T-helper 1 cell treated with Interleukin-12 subunit alpha and Interleukin-12 subunit beta and Interleukin-4 antibody, amounts not matched to agents 30 μg/mL and 1 μg/mL, for 36 hours (primary cell): Measurements from ENCODE around the gene TTC9B.

Experiments used
- H3K27ac Mint-ChIP-seq: one replicate; pipeline ENCODE4 v1.8.0; 2021; ENCODE audit warnings: mild to moderate bottlenecking, mixed read lengths
- H3K27me3 Mint-ChIP-seq: one replicate; pipeline ENCODE4 v1.8.0; 2021; ENCODE audit warnings: low read depth, mixed read lengths
- H3K36me3 Mint-ChIP-seq: one replicate; pipeline ENCODE4 v1.8.0; 2021; ENCODE audit warnings: low read depth, mixed read lengths
- H3K4me1 Mint-ChIP-seq: one replicate; pipeline ENCODE4 v1.8.0; 2021; ENCODE audit warnings: low read depth, mixed read lengths
- H3K4me3 Mint-ChIP-seq: one replicate; pipeline ENCODE4 v1.8.0; 2021; ENCODE audit warnings: mild to moderate bottlenecking, moderate library complexity, mixed read lengths
- H3K9me3 Mint-ChIP-seq: one replicate; pipeline ENCODE4 v1.8.0; 2021; ENCODE audit warnings: mixed read lengths

The TTC9B gene

DNA sequence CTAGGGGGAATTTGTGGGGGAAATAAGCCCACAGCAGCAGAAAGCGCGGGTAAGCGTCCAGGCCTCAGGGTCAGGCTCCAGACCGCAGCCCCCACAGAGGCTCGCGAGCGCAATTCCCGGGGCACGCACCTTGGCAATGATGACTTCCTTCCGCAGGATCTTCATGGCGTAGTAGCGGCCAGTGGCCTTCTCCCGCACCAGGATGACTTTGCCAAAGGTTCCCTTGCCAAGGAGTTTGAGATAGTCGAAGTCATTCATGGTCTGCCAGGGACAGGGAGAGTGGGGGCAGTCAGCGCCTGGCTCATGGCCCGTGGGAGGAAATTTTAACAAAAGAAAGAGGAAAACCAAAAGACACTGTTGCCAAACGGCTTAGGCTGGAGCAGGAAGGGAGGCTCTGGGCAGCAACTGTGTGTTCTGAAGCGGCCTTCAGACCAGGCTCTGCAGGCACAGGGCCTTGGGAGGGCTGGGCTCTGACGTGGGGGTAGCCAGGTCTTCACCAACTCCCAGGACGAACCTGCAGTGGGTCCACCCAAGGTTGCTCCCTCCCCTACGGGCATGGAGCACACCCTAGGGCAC, 23.7 kb upstream of the TTC9B start:
- H3K4me3 Mint-ChIP-seq = no peak overlapping the region
- no peaks in the 10 kb centered on the region for H3K4me1 Mint-ChIP-seq
- no peaks in the 10 kb centered on the region for H3K9me3 Mint-ChIP-seq
- peaks cover 10% of the 10 kb centered on the region for H3K36me3 Mint-ChIP-seq
- H3K27me3 Mint-ChIP-seq = no peaks in the 10 kb centered on the region
- no peak overlapping the region for H3K27ac Mint-ChIP-seq

DNA sequence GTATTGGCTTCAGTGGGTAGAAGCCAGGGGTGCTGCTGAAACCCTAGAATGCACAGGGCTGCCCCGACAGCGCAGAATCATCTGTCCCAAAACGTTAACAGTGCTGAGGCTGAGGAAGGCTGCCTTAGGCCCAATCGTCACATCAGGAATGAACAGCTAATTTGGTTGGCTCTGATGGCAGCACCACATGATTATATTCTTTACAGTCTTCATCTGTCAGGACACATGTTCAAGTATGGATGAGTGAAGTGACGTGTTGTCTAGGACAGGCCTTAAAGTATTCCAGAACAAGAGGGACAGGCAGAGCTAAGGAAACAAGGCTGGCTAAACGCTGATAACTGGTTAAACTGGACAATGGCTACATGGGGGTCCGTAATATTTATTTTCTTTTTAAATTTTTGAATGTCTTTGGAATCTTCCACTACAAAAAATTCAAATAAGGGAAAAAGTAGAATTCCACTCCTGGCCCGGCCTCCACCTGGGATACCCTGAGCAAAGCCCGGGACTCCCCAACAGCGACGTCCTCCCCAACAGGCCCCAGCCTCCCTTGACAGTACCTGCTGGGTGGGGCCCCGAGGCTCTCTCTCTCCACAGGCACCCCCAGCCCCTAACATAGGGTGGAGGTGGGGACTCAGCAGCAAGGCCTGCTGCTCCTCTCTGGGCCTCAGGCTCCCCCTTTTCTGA, 23.1 kb upstream of the TTC9B start:
- H3K4me1 Mint-ChIP-seq = no peaks in the 10 kb centered on the region
- H3K27ac Mint-ChIP-seq = no peak overlapping the region
- H3K4me3 Mint-ChIP-seq = no peak overlapping the region
- no peaks in the 10 kb centered on the region for H3K9me3 Mint-ChIP-seq
- peaks cover 15% of the 10 kb centered on the region for H3K36me3 Mint-ChIP-seq
- no peaks in the 10 kb centered on the region for H3K27me3 Mint-ChIP-seq

DNA sequence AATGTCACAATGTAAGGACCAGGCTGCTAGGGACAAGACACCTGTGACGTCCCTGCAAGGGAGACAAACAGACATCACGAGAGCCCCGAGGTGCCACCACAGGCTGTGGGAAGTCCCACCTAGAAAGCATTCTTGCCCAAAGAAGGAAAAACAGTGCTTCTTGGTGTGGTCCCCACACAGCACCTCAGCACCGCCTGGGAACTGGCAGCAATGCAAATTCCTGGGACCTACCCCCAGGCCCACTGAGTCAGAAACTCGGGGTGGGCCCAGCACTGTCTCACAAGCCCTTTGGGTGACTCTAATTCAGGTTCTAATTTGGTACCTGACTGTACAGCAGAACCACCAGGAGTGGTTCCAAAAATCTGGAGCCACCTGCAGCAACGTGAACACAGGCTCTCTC, 22.1 kb upstream of the TTC9B start:
- H3K27ac Mint-ChIP-seq = no peak overlapping the region

DNA sequence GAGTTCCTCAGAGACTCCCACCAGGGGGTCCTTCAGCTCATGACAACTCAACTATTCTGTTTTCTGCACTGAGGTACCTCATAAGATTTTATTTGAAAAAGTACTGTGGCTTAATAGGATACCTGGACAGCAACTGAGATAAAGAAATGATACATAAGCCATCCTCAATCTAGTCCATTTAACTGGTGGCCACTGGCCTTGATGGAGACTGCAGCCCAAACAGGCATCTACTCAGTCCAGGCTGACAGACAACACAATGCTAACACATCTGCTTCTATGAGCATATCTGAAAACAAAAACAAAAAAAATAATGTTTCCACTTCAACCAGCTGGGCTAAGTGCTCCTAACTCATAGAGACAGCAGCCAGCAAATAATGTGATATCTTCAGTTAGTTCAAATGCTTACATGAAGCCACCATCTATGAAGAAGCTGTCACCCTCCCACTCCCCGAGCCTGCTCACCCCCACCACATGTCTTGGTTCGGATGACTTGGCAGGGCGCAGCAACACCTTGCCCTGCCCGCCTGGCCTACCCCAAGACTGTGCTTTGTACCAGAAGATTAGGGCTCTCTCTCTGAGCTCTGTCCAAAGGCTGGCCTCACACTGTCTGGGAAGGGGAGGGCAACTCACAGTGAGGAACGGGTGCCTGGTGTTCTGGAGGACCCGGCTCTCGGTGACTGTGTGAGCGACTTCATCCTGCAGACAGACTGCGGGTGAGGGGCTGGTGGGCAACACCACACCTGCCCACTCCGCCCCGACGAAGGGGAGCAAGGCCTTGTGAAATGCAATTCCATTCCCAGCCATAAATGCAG, 21.4 kb upstream of the TTC9B start:
- Mint-ChIP-seq H3K4me1 (no peaks in the 10 kb centered on the region), H3K36me3 (peaks cover 18% of the 10 kb centered on the region), H3K27ac (no peak overlapping the region), H3K27me3 (no peaks in the 10 kb centered on the region), H3K9me3 (no peaks in the 10 kb centered on the region), H3K4me3 (no peak overlapping the region)

More for the DNA sequence above, 22.1 kb upstream of the TTC9B start:
- H3K9me3 Mint-ChIP-seq = no peaks in the 10 kb centered on the region
- no peaks in the 10 kb centered on the region for H3K27me3 Mint-ChIP-seq
- H3K4me1 Mint-ChIP-seq = no peaks in the 10 kb centered on the region
- H3K36me3 Mint-ChIP-seq = peaks cover 15% of the 10 kb centered on the region
- no peak overlapping the region for H3K4me3 Mint-ChIP-seq

DNA sequence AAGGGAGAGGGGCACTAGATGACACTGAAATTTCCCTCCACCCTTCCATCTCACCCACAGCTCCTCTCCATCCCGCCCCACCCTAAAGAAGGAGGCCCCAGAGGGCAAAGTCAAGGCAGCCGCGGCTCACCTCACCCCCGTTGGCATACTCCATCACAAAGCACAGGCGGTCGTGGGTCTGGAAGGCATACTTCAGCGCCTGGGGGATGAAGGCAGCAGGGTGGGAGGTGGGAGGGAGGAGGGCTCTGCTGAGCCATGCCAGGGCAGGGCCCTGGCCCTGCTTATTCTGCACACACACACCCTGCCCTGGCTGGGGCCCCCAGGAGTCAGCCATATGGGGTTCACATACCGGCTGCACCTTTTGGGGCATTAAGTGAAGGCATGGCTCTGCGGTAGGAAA, 20.6 kb upstream of the TTC9B start:
- no peaks in the 10 kb centered on the region for H3K27me3 Mint-ChIP-seq
- H3K27ac Mint-ChIP-seq = no peak overlapping the region
- no peaks in the 10 kb centered on the region for H3K9me3 Mint-ChIP-seq
- H3K36me3 Mint-ChIP-seq = peaks cover 20% of the 10 kb centered on the region
- H3K4me1 Mint-ChIP-seq = no peaks in the 10 kb centered on the region
- no peak overlapping the region for H3K4me3 Mint-ChIP-seq

DNA sequence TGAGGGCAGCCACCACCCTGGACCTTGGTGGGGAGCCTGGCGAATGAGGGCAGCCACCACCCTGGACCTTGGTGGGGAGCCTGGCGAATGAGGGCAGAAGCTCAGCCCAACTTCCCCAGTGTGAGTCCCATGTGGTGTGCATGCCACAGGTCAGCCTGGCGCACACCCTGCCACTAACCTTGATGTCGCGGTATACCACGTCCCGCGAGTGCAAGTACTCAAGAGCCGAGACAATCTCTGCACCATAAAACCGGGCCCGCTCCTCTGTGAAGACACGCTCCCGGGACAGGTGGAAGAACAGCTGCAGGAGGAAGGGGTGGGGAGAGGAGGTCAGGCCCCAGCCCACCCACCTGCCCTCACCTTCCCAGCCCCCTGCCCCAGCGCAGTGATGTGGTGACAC, 19.6 kb upstream of the TTC9B start:
- Mint-ChIP-seq H3K4me3 (no peak overlapping the region), H3K27ac (no peak overlapping the region), H3K4me1 (no peaks in the 10 kb centered on the region), H3K36me3 (peaks cover 20% of the 10 kb centered on the region), H3K9me3 (no peaks in the 10 kb centered on the region), H3K27me3 (no peaks in the 10 kb centered on the region)

DNA sequence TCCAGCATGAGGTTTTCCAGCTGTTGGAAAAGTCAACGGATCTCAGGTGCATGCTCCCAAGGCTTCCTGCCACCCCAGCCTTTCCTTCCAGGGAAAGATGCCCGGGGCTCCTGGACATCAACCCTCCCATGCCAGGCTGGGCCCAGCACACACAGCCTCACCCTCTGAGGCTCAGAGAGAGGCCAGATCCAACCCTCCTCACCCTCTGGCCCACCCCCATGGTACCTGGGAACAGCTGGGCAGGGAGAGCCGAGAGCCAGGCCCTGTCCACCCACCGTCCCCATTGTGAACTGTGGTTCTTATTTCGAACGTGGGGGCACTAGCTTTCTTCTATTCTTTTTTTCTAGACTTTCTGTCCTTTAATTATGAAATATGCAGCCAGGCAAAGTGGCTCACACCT, 18.2 kb upstream of the TTC9B start:
- Mint-ChIP-seq H3K27ac (no peak overlapping the region), H3K9me3 (no peaks in the 10 kb centered on the region), H3K36me3 (peaks cover 18% of the 10 kb centered on the region), H3K4me3 (no peak overlapping the region), H3K27me3 (no peaks in the 10 kb centered on the region), H3K4me1 (no peaks in the 10 kb centered on the region)

DNA sequence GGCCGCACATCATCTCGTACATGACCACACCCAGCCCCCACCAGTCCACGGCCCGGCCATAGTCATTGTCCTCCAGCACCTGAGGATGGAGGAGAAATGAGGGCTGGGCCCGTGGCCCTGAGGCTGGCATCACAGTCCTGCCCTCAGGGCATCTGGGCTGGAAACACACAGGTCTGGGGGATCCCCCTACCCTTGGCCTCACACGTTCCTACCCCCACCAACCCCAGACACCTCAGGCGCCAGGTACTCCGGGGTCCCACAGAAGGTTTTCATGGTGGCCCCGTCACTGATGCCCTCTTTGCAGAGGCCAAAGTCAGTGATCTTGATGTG, 17.8 kb upstream of the TTC9B start:
- no peaks in the 10 kb centered on the region for H3K4me1 Mint-ChIP-seq
- H3K27ac Mint-ChIP-seq = no peak overlapping the region
- H3K4me3 Mint-ChIP-seq = no peak overlapping the region
- no peaks in the 10 kb centered on the region for H3K9me3 Mint-ChIP-seq
- H3K27me3 Mint-ChIP-seq = no peaks in the 10 kb centered on the region
- H3K36me3 Mint-ChIP-seq = peaks cover 16% of the 10 kb centered on the region

DNA sequence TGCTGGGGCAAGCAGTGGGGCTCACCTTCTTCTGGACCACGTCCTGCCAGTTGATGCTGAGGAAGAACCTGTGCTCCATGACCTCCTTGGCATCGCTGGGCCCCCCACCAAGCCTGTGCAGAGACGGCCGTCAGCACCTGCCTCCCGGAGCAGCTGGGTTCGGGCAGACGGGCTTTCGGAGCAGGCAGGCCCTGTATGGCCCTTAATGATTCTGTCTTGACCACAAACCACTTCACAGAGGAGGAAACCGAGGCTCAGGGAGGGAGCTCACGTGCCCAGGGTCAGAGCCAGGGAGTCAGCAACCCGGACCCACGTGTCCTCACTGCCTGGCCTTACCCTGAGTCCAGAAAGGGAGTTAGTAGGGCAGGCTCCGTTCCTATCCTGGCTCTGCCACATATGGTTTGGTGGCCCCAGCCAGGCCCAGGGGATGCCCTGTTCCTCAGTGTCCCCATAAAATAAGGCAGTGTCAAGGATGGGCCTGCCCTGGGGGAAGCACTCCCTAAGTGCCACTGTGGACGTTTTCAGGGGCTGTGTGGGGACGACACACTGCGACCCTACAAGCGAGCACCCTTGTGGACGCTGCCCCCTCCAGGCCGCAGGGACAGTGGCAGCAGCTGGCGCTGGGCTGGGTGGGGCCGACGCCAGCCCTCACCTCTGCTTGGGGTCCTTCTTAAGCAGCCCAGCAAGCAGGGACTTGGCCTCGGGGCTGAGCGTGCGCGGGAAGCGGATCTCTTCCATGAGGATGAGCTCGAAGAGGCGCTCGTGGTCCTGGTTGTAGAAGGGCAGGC, 17.2 kb upstream of the TTC9B start:
- Mint-ChIP-seq H3K27ac (no peak overlapping the region), H3K4me3 (no peak overlapping the region), H3K4me1 (no peaks in the 10 kb centered on the region), H3K36me3 (peaks cover 16% of the 10 kb centered on the region), H3K9me3 (no peaks in the 10 kb centered on the region), H3K27me3 (no peaks in the 10 kb centered on the region)

DNA sequence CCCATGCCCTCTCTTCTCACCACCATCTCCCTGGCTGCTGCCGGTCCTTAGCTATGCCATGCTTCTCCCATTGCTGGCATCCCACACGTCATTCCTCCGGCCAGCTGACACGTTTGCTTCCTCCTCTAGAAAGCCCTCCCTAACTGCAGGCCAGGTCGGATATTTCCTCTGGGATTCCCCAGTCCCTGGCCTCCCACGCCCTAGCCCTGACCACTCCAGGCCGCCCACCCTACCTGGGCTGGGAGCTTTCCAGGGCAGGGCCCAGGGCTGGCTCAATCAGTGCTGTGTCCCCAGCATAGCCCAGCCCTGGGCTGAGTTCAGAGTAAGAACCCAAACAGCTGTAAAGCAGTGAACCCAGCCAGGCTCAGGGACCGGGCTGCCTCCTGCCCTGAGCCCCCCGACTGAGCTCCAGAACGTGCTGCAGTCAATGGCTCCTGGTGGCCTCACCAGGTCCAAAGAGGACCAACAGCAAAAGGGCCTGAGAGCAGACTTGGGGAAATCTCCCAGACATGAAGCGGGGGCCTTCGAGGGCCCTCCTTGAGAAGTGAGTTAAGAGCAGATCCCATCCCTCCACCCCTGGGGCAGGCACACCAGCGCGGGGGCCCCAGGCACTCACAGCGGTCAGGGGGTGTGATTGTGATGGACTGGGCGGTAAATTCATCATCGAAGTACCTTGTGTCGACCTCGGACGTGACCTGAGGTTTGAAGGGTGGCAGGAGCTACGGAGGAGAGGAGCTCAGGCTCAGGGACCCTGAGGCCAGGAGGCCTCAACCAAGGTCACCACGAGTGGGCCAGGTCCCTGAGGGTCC, 16.4 kb upstream of the TTC9B start:
- H3K36me3 Mint-ChIP-seq = peaks cover 16% of the 10 kb centered on the region
- H3K4me1 Mint-ChIP-seq = peaks cover 2% of the 10 kb centered on the region
- H3K4me3 Mint-ChIP-seq = no peak overlapping the region
- H3K27ac Mint-ChIP-seq = no peak overlapping the region
- H3K9me3 Mint-ChIP-seq = no peaks in the 10 kb centered on the region
- no peaks in the 10 kb centered on the region for H3K27me3 Mint-ChIP-seq

DNA sequence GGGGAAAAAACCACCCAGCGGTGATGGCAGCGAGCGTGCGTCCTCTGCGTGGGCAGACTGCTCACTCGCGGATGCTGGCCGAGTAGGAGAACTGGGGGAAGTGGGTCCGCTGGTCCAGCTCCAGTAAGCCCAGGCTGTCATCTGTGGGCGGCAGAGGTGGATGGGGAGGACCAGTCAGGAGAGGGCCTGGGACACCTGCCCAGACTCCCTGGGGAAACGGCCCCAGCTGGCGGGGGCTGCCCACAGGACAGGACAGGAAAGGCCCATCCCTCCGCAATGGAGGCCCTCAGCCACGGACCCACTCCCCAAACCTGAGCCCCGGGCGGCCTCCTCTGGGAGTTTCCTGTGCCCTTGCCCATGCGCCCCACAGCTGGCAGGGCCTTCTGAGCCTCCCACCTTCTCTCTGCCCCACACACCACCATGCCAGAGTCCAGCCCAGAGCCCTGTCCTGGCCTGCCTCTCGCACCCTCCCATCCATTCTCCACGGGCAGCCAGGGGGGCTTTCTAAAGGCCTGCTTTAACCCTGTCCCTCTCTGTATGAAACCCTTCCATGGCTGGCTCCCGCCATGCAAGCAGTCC, 15.7 kb upstream of the TTC9B start:
- Mint-ChIP-seq H3K4me1 (peaks cover 9% of the 10 kb centered on the region), H3K4me3 (no peak overlapping the region), H3K27me3 (peaks cover 7% of the 10 kb centered on the region), H3K36me3 (peaks cover 16% of the 10 kb centered on the region), H3K9me3 (no peaks in the 10 kb centered on the region), H3K27ac (no peak overlapping the region)

DNA sequence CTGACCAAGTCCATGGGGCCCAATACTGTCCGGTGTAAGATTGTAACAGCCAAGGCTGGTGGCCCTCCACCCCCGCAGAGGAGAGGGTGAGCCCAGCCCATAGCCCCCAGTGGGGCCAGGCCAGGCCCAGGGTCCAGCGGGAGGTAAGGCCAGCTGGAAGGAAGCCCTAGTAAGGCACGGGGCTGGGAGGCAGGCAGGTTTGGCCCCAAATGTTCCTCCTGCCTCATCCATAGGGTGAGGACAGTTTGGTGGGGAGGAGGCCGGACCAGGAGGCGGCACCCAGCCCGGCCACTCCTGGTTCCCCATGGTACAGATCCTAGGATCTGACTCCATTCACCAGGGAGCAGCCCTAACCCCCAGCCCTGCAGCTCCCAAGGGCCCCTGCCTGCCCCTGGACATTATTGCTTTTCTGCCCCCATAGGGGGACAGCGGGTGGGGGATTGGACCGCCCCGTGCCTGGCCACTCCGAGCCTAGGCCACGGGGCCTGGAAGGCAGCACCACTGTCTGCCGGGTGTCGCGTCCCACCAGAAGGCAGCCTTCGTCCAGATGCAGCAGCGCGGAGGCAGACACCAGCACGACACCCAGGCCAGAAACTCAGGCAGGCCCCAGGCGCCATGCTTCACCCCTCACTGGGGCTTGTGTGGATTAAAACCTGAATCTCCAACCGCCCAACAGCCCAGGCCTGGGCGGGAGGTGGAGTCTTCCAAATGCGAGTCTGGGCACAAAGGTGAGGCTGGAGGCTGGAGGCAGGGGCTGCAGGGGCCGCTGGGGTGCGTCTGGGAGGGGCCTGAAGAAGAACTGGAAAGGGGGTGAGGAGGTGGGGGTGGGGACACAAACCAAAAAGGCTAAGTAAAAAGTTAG, 15.0 kb upstream of the TTC9B start:
- Mint-ChIP-seq H3K9me3 (no peaks in the 10 kb centered on the region), H3K27ac (no peak overlapping the region), H3K36me3 (peaks cover 14% of the 10 kb centered on the region), H3K4me3 (no peak overlapping the region), H3K4me1 (peaks cover 9% of the 10 kb centered on the region), H3K27me3 (peaks cover 10% of the 10 kb centered on the region)

DNA sequence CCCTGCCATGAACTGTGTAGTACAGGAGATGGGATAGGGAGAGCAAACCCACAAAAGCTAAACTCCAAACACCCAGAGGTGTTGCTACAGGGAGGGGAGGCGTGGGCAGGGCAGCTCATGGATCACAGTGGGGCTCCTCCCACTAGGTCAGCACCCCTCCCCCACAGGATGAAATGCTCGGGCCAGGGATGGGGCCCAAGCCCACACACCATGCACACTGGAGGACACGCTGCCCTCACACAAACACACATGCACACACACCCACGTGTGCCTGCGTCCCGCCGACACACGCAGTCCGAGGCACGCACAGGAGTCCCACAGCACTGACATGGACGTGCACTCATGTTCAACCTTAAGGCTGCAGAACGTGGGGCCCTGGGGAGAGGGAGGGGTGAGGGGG, 14.3 kb upstream of the TTC9B start:
- no peaks in the 10 kb centered on the region for H3K9me3 Mint-ChIP-seq

More for the DNA sequence above, 14.3 kb upstream of the TTC9B start:
- H3K36me3 Mint-ChIP-seq = peaks cover 12% of the 10 kb centered on the region
- H3K27me3 Mint-ChIP-seq = peaks cover 17% of the 10 kb centered on the region
- H3K4me1 Mint-ChIP-seq = peaks cover 9% of the 10 kb centered on the region
- H3K4me3 Mint-ChIP-seq = no peak overlapping the region
- no peak overlapping the region for H3K27ac Mint-ChIP-seq
